Prostate gland (tissue), 2 donors: Measurements from ENCODE around the gene VAV3. TPM values are rescaled to one million over a fixed set of nuclear protein-coding genes. Genes with fewer than 3 reads are reported as not detected.

Experiments
- DNase-seq: peaks from one replicate; pipeline ENCODE4 v3.0.0-alpha.2; 2019; ENCODE audit warnings: low spot score
- H3K27ac ChIP-seq, 2 donors: fragments of 200-600 bp; sonication (generic); 2 replicates each; pipeline ENCODE4 v1.5.1; 2017 to 2019
- H3K27me3 ChIP-seq: fragments of 200-600 bp; sonication (generic); replicated peaks from 2 replicates; pipeline ENCODE4 v1.5.1; 2019; ENCODE audit not compliant: insufficient read depth
- H3K36me3 ChIP-seq, 2 donors: fragments of 200-600 bp; sonication (generic); 1 replicate in 1 of 2; 2 replicates in 1 of 2; pipeline versions ENCODE4 v1.5.1 to v1.8.1; 2017 to 2019
- H3K4me1 ChIP-seq: fragments of 200-600 bp; sonication (generic); replicated peaks from 2 replicates; pipeline ENCODE4 v1.5.1; 2019
- H3K4me3 ChIP-seq, 2 donors: fragments of 200-600 bp; sonication (generic); 2 replicates each; pipeline ENCODE4 v1.5.1; 2017 to 2019
- H3K9me3 ChIP-seq: fragments of 200-600 bp; sonication (generic); 2 replicates; pipeline ENCODE4 v1.5.1; 2017
- POLR2A ChIP-seq: fragments of 450-650 bp; IDR thresholded peaks from one replicate; pipeline ENCODE4 v1.6.1; 2016; ENCODE audit warnings: antibody characterized with exemption, mild to moderate bottlenecking
- POLR2AphosphoS5 ChIP-seq: sonication (generic); formaldehyde crosslinking; IDR thresholded peaks from one replicate; pipeline ENCODE4 v1.6.1; 2017; ENCODE audit warnings: antibody characterized with exemption
- WGBS: methylation state at CpG from one replicate; pipeline ENCODE4 v1.1.5; 2018; 5-methylcytosine and 5-hydroxymethylcytosine counted together
- intact Hi-C: fragments of 100-400 bp; cut with DNase I; formaldehyde crosslinking; loops from one replicate; pipeline ENCODE4 v1.14.2; 2022
- total RNA-seq, 2 donors: library from RNA; depleted of rRNA; stranded (reverse); fragments of >200 nt; gene quantifications; one replicate each; pipeline ENCODE4 v1.1.0, GENCODE V29; 2016
- TF ChIP-seq, protein P1 (sequence below), 4 experiments: fragments of 200-600 bp in 2 of 4; fragments of 450-650 bp in 2 of 4; sonication (generic) in 2 of 4; IDR thresholded peaks; 1 replicate in 3 of 4; 2 replicates in 1 of 4; pipeline ENCODE4 v1.5.1; 2016 to 2019; ENCODE audit warnings: antibody characterized with exemption in 4 of 4, mild to moderate bottlenecking in 2 of 4, moderate library complexity in 2 of 4

The VAV3 gene
- total RNA-seq, 2 donors from 2014 or later = 14.5 TPM

DNA sequence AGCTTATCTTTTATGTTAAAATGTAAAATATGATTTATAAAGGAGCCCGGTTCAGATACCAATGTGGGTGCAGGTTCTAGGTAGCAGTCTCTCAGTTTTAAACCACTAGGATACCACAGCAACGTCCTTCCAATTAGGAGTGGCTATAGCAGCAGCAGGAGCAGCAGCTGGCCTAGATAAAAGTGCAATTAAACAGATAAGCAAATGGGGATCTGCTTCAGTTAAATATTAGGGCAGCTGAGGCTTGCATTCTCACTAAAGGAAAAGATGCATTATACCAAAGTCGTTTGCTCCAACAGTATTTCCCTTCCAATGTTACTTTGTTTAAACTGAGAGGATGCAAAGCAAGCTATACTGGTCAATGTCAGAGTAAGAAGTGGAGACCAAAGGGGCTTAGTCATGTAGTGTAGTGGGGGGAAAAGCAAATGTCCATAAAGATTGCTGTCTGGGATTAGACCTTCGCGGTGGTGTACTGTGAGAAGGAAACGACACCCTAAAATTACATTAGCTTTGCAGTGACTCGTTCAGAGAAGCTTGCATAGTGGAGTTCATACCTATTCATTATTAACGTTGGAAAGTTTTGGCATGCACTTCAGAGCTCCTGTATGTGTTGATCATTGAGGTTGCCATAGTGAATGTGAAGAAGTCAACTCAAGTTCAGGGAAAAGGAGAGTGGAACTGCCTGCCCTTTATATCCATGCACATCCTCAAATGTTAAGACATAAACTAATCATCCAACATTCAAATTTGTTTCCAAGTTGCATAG lies 272.2 kb downstream of the VAV3 start:
- intact Hi-C loops = no loop called here
- 26% methylated on average over 8 of the region's 8 CpGs for WGBS
- Histone ChIP-seq H3K4me1 (no peaks in the 10 kb centered on the region), H3K4me3 (no peak overlapping the region), H3K27me3 (no peaks in the 10 kb centered on the region), H3K36me3 (no peaks in the 10 kb centered on the region), H3K27ac (no peak overlapping the region), H3K9me3 (no peaks in the 10 kb centered on the region)
- TF ChIP-seq POLR2AphosphoS5 (no peak), POLR2A (no peak)
- TF ChIP-seq, protein P1, sequence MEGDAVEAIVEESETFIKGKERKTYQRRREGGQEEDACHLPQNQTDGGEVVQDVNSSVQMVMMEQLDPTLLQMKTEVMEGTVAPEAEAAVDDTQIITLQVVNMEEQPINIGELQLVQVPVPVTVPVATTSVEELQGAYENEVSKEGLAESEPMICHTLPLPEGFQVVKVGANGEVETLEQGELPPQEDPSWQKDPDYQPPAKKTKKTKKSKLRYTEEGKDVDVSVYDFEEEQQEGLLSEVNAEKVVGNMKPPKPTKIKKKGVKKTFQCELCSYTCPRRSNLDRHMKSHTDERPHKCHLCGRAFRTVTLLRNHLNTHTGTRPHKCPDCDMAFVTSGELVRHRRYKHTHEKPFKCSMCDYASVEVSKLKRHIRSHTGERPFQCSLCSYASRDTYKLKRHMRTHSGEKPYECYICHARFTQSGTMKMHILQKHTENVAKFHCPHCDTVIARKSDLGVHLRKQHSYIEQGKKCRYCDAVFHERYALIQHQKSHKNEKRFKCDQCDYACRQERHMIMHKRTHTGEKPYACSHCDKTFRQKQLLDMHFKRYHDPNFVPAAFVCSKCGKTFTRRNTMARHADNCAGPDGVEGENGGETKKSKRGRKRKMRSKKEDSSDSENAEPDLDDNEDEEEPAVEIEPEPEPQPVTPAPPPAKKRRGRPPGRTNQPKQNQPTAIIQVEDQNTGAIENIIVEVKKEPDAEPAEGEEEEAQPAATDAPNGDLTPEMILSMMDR (IDR thresholded peaks at IDR 0.05) = no peak
- DNase-seq = no peak

DNA sequence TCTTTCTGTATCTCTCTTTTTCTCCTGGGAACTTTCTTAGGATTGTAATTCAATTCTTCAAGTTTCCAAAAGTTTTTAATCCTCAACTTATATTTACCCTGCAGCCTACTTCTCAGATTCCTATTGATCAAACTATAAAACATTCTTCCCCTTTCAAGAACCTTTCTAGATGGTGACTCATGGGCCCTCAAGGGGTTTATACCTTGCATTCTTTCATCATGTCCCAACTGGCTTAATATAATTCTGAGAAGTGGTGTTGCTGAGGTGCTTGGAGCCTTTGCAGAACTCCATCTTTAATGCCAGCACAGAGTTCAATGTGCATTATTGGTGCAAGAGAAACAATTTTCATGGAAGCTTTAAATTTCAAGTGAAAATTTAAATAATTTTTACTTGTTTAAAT lies 273.4 kb downstream of the VAV3 start:
- Histone ChIP-seq H3K27ac (no peak overlapping the region), H3K36me3 (no peaks in the 10 kb centered on the region), H3K4me1 (no peaks in the 10 kb centered on the region), H3K4me3 (no peak overlapping the region), H3K9me3 (no peaks in the 10 kb centered on the region), H3K27me3 (no peaks in the 10 kb centered on the region)
- intact Hi-C loops = no loop called here
- DNase-seq = peak; percentile 36
- no peak for TF ChIP-seq POLR2A
- peak; percentile 27 for TF ChIP-seq POLR2AphosphoS5

DNA sequence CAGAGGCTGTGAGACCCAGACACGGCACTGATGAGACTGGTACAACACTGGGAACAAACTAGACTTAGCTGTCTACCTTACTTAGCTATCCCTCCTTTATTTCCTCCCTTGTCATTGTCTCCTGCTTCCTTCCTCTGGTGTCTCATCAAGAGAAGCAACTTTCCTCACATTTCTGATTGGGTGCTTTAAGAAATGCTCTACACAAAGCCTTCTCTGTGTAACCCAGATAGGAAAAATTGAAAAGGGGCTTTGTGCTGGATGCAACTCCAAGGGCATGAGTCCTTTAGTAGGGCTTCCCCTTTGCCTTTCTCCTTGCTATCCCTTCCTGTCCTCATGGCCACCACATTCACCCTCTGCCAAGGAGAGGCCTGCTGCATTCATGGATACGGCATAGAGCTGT lies 274.5 kb downstream of the VAV3 start:
- no peaks in the 10 kb centered on the region for H3K36me3 ChIP-seq
- H3K9me3 ChIP-seq = no peaks in the 10 kb centered on the region
- TF ChIP-seq, protein P1 (IDR thresholded peaks at IDR 0.05) = no peak
- TF ChIP-seq POLR2A (no peak), POLR2AphosphoS5 (no peak)
- H3K4me3 ChIP-seq = no peak overlapping the region
- WGBS = 80% methylated on average over 2 of the region's 2 CpGs
- intact Hi-C loops = no loop called here
- DNase-seq = no peak
- H3K27ac ChIP-seq = no peak overlapping the region
- no peaks in the 10 kb centered on the region for H3K4me1 ChIP-seq
- H3K27me3 ChIP-seq = no peaks in the 10 kb centered on the region

DNA sequence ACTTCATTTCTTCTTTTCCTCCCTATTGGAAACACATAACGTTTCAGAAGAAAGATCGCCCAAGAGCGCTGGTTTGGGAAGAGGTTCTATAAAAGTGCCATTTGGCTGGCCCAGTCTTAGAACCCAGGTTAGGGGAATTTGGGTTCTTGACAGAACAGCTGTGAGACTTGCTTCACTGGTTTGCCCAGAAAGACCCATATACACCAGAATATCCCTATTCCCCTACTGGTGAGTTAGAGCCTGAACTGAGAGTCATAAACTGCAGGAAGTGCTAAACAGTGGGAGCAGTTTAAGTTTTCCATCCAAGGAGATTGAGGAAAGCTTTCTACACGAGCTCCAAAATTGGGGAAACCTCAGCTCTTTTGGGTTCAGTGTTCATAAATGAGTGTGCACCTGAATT lies 275.2 kb downstream of the VAV3 start:
- Histone ChIP-seq H3K9me3 (no peaks in the 10 kb centered on the region), H3K4me3 (no peak overlapping the region), H3K4me1 (no peaks in the 10 kb centered on the region), H3K27ac (peak overlapping the region in 1 of 2 donors; percentile 32), H3K36me3 (no peaks in the 10 kb centered on the region), H3K27me3 (no peaks in the 10 kb centered on the region)
- DNase-seq = no peak
- intact Hi-C loops = no loop called here
- TF ChIP-seq POLR2AphosphoS5 = no peak
- TF ChIP-seq POLR2A = no peak
- TF ChIP-seq, protein P1 (IDR thresholded peaks at IDR 0.05) = no peak
- WGBS = 66% methylated on average over 4 of the region's 4 CpGs

DNA sequence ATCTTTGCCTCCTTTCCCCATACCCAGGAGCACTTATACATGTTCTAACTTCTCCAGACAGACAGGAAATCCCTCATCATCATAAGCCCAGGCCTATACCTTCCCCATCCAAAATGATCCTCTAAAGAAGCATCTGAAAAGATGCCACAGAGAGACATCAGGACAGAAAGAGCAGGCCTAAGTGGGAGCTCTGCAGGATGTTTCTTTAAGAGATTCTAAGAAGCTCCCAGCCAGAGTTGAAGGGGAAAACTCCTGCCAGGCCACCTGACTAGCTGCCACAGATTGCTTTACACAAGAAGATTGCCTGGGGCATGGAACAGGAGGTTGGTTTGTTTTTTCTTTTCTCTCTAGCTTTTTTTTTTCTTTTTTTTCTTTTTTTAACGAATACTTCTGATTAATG lies 275.8 kb downstream of the VAV3 start:
- TF ChIP-seq, protein P1 (IDR thresholded peaks at IDR 0.05) = no peak
- TF ChIP-seq POLR2AphosphoS5 = peak; percentile 57
- Histone ChIP-seq H3K36me3 (no peaks in the 10 kb centered on the region), H3K4me3 (no peak overlapping the region), H3K27ac (peak overlapping the region in 1 of 2 donors; percentile 32), H3K9me3 (no peaks in the 10 kb centered on the region), H3K27me3 (no peaks in the 10 kb centered on the region), H3K4me1 (no peaks in the 10 kb centered on the region)
- 11% methylated on average over 1 of the region's 1 CpG for WGBS
- intact Hi-C loops = no loop called here
- peak; percentile 83 for DNase-seq
